ENCODE measurements around the gene RNF19B.
"Not testable (repeated sequence)": the region's sequence is repeated elsewhere in the genome, so short reads cannot be mapped to it uniquely, and the experiment has no call there.

Gene RNF19B

GRCh38 chr1:32928285-32928684 is 36.3 kb downstream of the RNF19B start:
- DNase-seq (ENCODE audit: low read depth), result no peak

GRCh38 chr1:32927441-32927840 is 37.2 kb downstream of the RNF19B start:
- no peak for DNase-seq (ENCODE audit: low read depth)

- DNase-seq (ENCODE audit: low read depth), result no peak
Observed at GRCh38 chr1:32926562-32926961, 38.0 kb downstream of the RNF19B start.

GRCh38 chr1:32925403-32926162 is 39.0 kb downstream of the RNF19B start:
- no peak for DNase-seq (ENCODE audit: low read depth)

GRCh38 chr1:32924881-32925344 is 39.7 kb downstream of the RNF19B start:
- DNase-seq (ENCODE audit: low read depth), result no peak

- DNase-seq (ENCODE audit: low read depth), result no peak
Observed at GRCh38 chr1:32920833-32921232, 43.8 kb downstream of the RNF19B start.

- no peak for DNase-seq (ENCODE audit: low read depth)
Observed at GRCh38 chr1:32919811-32920733, 44.5 kb downstream of the RNF19B start.

GRCh38 chr1:32918179-32918578 is 46.4 kb downstream of the RNF19B start:
- no peak for DNase-seq (ENCODE audit: low read depth)

- DNase-seq (ENCODE audit: low read depth), result no peak
Observed at GRCh38 chr1:32917521-32917920, 47.1 kb downstream of the RNF19B start.

- no peak for DNase-seq (ENCODE audit: low read depth)
Observed at GRCh38 chr1:32915766-32916706, 48.6 kb downstream of the RNF19B start.

GRCh38 chr1:32910319-32910718 is 54.3 kb downstream of the RNF19B start:
- no peak for DNase-seq (ENCODE audit: low read depth)

GRCh38 chr1:32907435-32907834 is 57.2 kb downstream of the RNF19B start:
- DNase-seq (ENCODE audit: low read depth), result no peak

GRCh38 chr1:32906654-32907053 is 58.0 kb downstream of the RNF19B start:
- DNase-seq (ENCODE audit: low read depth), result no peak

GRCh38 chr1:32905588-32905987 is 59.0 kb downstream of the RNF19B start:
- DNase-seq (ENCODE audit: low read depth), result not testable (repeated sequence)

GRCh38 chr1:32904797-32905196 is 59.8 kb downstream of the RNF19B start:
- no peak for DNase-seq (ENCODE audit: low read depth)

GRCh38 chr1:32903991-32904785 is 60.4 kb downstream of the RNF19B start:
- DNase-seq (ENCODE audit: low read depth), result no peak

- DNase-seq (ENCODE audit: low read depth), result no peak
Observed at GRCh38 chr1:32902535-32902920, 62.1 kb downstream of the RNF19B start.

GRCh38 chr1:32901823-32902534 is 62.6 kb downstream of the RNF19B start:
- no peak for DNase-seq (ENCODE audit: low read depth)

GRCh38 chr1:32900956-32901822 is 63.4 kb downstream of the RNF19B start, which contains the start of gene TMEM54:
Gene TMEM54 (minus strand): TSS chr1:32901389. CDS start chr1:32901238, 151 bp downstream.
- DNase-seq (ENCODE audit: low read depth), result no peak
